Activated CD8-positive, alpha-beta memory T cell treated with anti-CD3 and anti-CD28 coated beads for 1 hour (primary cell): ENCODE results near the gene C1orf210.

Experiments
- DNase-seq, 2 donors: peaks; one replicate each; pipeline ENCODE4 v3.0.0-alpha.2; 2020; ENCODE audit warnings: low read depth in 1 of 2; ENCODE audit errors: extremely low read depth in 1 of 2

Gene C1orf210

DNA sequence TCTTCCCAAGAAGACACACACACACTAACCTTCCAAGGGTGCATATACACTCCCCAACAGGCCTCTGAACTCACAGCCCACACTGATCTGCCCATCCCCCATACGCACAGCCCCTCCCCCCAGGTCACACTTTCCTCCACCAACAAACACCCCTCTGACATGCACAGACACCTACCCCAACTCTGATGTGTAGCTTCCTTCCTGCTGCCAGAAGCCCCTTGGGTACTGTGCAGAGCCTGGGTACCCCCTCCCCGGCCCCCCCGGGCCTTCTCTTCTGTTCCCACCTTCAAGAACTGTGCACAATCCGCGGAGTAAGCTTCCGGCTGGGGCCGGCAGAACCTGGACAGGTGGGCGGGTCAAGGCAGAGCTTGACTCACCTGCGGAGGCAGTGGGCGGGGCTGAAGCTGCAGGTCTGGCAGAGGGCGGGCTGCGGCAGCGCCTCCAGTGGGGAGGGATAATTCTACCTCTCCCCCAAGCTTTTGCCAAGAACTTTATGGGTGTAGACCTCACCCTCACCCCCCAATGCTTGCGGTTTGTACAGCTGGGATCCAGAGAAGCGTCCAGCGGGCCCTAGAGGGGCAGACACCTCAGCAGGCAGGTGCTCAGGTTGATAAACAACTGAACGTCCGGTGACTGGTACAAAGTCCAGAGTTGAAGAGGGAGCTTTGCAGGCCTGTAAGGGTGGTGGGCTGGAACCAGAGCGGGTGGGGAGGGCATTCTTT, at the start of gene C1orf210:
Gene C1orf210 (minus strand): TSS at position 313 of the 722 bp plus-strand sequence. CDS start 2,311 bp downstream, outside the sequence.
- no peak for DNase-seq

DNA sequence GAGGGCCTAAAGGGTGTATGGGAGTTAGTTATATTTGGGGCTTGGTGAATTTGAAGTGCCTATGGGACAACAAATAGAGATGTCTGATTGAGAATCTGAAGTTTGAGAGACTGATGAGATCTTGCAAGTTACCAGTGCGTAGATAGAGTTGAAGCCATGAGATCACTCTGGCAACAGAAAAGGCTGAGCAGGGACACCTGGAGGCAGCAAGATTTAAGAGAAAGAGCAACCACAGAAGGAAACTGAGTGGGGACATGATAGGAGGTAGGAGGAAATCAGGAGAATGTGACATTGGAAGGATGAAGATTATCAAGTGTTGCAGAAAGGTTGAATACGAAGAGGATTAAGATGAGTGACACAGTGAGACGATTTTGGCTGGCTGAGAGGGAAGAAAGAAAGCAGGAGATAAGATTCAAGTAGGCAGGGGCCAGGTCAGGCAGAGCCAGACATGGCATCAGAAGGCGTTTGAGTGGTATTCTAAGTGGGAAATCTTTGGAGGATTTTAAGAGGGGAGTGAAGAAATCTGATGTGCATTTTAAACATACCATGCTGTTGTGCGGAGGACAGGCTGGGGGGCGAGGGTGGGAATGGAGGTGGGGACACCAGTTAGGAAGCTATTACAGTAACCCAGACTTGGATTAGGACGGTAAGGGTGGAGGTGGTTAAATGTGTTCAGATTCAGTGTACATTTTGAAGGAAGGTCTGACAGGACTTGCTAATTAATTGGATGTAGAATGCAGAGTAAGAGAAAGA, 49.2 kb upstream of the C1orf210 start:
- no peak for DNase-seq

DNA sequence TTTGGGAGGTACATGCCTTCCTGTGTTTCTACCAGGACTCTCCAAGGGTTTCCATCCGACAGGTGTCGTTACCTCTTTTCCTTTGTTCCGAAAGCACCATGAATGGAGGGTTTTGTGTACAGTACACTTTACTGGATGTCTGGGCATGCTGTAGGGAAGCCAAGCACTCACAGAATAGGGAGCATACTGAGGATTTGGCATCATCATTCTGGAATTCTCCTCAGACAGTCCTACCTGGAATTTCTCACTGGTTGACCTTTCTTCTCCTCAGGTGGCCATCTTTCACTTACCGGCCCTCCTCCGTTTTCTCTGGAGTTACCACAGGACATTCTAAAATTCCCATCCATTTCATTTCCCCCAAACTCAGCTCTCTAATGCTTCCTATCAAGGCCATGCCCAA, 46.3 kb upstream of the C1orf210 start:
- DNase-seq, result no peak

DNA sequence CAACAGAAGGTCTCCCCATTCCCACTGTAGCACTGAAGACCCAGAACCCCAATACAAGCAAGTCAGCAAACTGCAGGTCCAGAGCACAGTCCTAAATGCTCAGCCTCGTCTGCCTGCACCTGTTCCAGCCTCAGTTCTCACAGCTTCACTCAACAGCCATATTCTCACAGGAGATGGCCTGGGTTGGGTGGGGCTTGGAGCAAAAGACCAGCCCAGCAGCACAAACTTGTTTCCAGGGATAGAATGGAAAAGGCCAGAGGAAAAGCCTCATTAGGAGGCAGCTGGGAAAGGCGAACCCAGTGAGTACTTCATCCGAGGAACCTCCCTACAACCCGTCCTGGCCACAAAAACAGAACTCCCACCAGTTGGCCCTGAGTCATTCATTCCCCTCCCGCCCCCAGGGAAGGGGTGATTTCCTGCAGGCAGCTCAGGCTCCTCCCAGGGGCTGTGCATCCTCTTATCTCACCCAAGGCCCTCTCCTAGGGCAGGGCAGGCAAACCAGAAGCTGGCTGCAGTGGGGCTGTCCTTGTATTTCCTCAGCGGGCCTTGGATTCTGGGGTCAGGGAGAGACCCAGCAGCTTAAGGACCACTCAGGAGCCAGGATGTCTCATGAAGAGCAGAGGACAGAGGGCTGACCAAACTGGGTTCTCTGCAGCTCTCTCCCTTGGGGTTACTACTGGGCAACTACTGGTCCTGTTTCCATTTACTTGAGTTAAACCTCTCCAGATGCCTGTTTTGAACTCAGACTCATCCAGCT, 44.8 kb upstream of the C1orf210 start:
- no peak for DNase-seq

DNA sequence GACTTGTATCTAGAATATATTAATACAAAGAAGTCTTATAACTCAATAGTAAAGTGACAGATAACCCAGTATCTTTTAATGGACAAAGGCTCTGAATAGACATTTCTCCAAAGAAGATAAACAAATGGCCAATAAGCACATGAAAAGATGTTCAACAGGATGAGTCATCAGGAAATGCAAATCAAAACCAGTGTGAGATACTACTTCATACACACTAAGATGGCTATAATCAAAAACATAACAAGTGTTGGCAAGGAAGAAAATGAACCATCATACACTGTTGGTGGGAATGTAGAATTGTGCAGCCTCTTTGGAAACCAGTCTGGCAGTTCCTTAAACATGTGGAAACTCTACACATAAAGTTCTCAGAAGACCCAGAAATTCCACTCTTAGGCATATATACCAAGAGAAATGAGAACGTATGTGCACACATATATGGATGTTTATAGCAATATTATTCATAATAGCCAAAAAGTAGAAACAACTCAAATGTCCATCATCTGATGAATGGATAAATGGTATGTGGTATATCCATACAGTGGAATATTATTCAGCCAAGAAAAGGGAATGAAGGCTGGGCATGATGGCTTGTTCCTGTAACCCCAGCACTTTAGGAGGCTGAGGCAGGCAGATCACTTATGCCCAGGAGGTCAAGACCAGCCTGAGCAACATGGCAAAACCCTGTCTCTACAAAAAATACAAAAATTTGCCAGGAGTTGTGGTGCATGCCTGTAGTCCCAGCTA, 42.3 kb upstream of the C1orf210 start:
- no peak for DNase-seq

DNA sequence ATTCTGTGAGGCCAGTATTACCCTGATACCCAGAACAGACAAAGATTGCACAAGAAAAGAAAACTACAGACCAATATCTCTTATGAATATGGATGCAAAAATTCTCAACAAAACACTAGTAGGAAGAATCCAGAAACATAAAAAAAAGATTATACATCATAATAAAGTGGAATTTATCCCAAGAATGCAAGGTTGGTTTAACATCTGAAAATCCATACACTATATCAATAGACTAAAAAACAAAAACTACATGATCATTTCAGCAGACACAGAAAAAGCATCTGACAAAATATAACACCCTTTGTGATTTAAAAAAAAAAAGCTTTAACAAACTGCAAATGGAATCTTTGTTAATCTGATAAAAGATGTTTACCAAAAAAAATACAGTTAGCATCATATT, 40.0 kb upstream of the C1orf210 start:
- no peak for DNase-seq

DNA sequence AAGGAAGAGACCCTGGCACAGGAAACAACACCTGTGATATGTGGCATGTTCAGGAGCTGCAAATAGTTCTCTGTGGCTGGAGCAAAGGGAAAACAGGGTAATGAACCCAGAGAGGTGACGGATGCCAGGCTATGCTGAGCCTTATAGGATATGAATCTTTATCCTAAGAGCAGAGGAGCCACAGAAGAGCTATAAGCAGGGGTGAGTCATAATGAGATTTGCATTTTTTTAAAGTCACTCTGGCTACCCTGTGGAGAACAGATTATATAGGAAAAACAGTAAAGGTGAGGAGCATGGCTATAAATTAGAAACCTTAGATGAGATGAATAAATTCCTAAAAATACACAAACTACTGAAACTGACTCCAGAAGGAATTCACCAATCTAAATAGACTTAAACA, 39.4 kb upstream of the C1orf210 start:
- DNase-seq, result no peak

DNA sequence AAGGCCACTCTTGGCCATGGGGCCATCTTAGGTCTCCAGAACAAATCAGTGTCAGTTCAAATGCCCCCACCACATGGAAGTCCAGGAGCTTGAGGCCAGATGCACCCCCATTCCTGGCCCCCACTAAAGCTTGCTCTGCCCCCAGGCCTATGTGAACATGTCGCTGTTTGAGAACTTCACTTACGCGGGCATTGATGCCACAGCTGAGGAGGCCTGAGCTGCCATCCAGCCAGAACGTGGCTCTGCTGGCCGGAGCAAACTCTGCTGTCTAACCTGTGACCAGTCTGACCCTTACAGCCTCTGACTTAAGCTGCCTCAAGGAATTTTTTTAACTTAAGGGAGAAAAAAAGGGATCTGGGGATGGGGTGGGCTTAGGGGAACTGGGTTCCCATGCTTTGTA, 37.1 kb upstream of the C1orf210 start:
- no peak for DNase-seq

DNA sequence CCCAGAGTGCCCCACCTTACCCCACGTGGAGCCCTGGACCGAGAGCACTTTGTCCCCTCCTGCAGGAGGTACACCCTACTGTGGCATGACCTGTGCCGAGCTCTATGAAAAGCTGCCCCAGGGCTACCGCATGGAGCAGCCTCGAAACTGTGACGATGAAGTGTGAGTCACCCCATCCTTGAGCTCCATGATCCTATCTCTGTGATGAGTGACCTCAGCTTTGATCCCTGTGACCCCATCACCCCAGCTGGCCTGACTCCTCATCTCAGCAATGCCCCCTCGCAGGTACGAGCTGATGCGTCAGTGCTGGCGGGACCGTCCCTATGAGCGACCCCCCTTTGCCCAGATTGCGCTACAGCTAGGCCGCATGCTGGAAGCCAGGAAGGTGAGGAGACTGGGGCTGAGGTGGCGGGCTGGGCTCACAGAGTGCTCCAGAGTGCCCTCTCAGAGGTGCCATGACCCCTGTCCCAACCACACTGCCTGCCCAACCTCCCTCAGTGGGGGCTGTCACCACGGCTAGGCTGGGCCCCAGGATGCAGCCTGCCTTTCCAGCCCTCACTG, 36.0 kb upstream of the C1orf210 start:
- DNase-seq, result no peak

DNA sequence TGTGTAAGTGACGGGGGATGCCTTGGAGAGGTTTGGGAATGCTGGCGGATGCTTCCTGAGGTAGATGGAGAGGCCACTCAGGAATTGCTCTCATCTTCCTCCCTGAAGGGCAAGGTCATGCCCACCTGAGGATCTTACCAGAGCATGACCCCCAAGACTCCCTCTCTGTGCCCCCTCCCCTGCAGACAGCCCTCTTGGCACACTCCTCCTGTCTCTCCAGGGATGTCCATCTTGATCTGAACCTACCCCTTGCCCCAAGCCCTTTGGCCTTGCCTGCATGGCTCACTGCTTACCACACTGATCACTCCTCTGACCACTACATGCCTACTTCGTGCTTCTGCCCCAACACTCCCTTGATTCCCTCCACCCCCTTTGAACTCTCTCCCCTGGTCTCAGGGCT, 34.4 kb upstream of the C1orf210 start:
- no peak for DNase-seq

DNA sequence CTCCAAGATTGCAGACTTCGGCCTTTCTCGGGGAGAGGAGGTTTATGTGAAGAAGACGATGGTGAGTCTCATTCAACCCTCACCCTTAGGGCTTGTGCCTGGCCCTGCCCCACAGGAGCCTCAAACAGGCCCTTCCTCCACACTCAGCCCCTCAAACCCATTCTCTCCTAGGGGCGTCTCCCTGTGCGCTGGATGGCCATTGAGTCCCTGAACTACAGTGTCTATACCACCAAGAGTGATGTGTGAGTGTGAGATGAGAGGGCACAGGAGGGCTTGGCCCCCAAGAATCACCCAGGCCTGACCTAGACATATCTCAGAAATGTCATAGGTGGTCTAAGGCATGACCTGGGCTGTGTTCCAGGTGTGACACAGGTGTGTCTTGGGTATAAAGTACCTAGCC, 33.9 kb upstream of the C1orf210 start:
- no peak for DNase-seq

DNA sequence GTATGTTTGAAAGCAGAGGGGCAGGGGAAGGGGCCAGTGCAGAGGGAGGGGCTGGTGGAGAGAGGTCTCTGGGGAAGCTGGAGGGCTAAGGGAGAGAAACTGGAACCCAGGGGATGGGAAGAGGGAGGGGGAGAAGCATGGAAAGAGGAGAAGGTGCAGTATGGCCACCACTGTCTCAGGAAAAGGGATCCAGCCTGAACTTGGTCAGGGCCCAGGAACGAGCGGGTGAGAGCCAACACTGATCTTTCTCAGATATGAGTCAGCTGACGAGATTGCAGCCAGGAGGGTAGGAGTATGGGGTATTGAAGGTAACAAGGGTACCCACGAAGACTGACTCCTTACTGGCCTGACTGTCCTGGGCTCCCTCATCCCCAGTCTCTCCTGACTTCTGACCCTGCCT, 33.5 kb upstream of the C1orf210 start:
- no peak for DNase-seq

DNA sequence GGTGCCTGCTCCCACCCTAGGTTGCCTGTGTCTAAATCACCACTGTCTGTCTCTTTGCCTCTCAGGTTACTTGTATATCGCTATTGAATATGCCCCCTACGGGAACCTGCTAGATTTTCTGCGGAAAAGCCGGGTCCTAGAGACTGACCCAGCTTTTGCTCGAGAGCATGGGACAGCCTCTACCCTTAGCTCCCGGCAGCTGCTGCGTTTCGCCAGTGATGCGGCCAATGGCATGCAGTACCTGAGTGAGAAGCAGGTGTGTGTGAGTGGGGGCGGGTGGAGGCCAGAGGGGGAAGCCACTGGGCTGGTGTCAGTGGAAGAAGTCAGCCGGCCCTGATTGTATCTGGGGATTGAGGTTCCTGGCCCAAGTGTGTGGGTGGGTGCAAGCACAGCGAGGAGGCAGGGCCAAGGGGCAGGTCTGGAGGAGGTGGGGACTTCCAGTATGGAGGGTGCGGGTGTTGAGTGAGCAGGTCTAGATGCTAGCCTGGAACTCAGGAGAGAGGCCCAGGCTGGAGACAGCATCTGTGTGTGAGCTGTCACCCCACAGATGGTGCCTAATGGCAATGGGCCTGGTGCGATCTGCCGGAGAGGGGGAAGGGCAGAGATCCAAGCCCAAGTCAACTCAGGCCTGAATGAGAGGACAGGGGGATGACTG, 32.6 kb upstream of the C1orf210 start:
- DNase-seq, result no peak

DNA sequence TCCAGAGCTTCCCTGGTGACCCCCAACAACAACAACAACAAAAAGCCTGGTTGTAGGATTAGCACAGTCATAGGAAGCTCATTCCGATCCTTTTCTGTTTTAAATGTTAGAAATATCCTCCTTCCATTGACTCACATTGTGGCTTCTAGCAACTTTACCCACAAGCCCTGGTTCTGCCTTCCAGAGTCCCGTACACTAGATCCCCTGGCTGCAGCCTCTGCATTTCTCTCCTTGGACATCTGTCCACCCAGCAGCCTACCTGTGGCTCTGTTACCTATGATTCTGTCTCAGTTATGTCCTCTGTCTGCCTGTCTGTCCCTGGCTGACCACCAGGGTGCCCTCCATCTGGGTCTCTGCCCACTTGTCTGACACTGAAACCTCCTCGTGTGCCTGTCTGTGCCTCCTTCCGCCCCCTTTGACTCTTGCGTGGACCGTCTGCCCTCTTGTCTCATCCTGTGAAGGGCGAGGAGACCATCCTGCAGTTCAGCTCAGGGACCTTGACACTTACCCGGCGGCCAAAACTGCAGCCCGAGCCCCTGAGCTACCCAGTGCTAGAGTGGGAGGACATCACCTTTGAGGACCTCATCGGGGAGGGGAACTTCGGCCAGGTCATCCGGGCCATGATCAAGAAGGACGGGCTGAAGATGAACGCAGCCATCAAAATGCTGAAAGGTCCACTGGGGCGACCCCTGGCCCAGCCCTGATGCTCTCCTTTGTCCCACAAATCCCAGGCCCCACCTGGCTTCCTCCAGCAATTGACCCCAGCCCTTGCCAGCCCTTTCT, 31.5 kb upstream of the C1orf210 start:
- DNase-seq, result no peak

DNA sequence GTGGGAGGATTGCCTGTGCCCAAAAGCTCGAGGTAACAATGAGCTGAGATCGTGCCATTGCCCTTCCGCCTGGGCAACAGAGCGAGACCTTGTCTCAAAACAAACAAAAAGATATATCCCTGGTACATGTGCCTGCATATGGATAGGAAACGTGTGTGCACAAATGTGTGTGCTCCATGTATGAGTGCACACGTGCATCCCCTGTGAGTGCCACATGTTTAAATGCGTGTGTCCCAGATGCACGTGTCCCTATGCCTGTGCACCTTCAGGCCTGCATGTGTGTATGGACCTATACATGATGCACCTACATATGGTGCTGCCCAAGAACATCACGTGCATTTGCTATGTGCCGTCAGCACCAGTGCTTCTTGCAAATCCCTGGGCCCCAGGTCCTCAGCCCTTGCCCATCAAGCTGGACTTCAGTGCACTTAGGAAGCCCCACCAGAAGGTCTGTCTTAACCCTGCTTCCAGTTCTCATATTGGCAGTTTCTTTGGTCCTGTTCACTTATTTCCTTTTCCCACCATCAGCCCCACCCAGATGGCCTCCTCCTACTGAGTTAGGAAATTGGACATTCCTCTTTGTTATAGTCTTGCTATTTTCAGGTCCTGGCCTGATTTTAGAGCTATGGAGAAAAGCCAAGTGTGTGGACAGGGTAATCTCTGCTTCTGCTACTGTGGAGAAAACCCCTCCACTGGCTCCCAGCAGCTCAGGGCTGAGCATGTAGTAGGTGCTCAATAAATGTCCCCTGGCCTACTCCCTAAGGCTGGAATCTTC, 30.8 kb upstream of the C1orf210 start:
- no peak for DNase-seq

DNA sequence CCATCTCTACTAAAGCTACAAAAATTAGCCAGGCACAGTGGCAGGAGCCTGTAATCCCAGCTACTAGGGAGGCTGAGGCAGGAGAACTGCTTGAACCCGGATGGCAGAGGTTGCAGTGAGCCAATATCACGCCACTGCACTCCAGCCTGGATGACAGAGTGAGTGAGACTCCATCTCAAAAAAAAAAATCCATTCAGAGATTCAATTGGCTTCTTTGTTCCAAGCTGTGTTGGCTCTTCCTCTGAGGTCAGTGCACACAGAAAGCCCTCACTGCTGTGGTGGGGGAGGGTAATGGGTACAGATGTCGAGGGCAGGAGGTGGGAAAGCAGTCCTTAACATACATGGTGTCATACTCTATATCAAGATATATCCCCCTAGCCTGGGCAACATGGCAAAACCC, 30.1 kb upstream of the C1orf210 start:
- no peak for DNase-seq

DNA sequence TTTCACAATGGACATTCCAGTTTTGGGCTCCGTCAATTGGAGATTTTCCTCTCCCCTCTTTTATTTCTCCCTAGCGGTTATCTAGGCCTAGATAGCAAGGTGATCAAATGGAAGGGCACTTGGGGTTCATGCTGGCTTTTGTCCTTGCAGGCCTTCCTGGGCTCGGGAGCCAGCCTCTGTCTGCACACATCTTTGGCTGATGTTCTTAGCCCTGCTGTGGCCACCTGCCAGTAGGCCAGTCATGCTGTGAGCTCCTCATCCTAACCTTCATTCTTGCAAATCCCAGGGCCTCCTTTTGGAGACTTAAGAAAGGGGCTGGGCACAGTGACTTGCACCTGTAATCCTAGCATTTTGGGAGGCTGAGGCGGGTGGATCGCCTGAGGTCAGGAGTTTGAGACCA, 28.9 kb upstream of the C1orf210 start:
- no peak for DNase-seq

DNA sequence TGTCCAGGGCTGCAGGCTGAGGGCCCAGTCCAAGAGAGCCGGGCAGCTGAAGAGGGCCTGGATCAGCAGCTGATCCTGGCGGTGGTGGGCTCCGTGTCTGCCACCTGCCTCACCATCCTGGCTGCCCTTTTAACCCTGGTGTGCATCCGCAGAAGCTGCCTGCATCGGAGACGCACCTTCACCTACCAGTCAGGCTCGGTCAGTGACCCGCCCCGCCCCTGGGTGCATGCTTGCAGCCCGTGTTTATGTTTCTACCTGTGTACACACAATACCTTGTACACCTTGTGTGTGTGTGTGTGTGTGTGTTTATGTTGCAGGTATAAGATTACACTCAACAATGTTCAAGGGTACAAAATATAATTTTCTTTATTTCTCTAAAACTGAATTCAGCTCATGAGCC, 28.4 kb upstream of the C1orf210 start:
- no peak for DNase-seq
